Measurements from ENCODE around the gene HRCT1. TPM values are rescaled to one million over a fixed set of nuclear protein-coding genes. Genes with fewer than 3 reads are reported as not detected.

The HRCT1 gene
- total RNA-seq, 4 donors from 2014 or later: 0.59 to 10.1 (median 1.4) TPM; not detected in 1

DNA sequence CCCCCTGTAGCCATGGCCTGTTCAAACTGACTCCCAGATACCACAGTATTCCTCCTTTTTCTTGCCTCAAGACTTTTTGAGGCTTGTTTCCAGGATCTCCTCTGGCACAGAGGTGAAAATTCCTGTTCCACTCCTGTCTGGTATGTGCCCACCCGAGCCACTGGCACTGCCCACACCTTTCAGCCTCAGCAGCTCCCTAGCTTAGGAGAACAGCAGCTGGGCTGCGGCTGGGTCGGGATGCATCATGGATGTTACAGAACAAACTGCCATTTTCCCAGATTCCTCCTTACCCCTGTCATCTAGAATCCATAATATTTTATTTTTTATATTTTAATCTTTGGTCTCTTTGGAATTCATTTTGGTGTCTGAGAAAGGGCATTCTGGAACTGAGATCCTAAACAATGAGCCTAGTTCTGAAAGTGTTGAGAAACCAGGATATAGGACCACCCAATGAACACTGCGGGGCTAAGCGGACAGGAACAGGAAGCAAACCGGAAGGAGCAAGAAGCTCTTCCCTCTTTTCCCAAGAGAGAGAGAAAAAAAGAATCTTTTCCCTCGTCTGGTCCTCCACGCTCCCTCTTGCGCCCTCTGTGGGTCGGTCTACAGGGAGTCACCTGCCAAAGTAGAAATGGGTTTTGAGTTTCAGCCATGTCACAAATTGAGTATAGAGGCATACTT, 39.5 kb downstream of the HRCT1 start:
- no peaks in the 10 kb centered on the region for H3K36me3 ChIP-seq
- H3K4me3 ChIP-seq: peak overlapping the region; percentile 1 to 8
- no peaks in the 10 kb centered on the region for H3K9me3 ChIP-seq
- H3K4me1 ChIP-seq: peaks cover 0 to 4% of the 10 kb centered on the region in 2 donors
- H3K27me3 ChIP-seq: no peaks in the 10 kb centered on the region
- peak; percentile 87 to 88 for DNase-seq
- intact Hi-C loops (cut with DNase I; ENCODE audit: low total_unique reads): loop anchor here (5.0 kb wide), 1 partner anchor 43 kb away; no protein-coding TSS in a partner anchor
- TF ChIP-seq POLR2A (IDR thresholded peaks at IDR 0.05): no peak
- TF ChIP-seq, protein P1, sequence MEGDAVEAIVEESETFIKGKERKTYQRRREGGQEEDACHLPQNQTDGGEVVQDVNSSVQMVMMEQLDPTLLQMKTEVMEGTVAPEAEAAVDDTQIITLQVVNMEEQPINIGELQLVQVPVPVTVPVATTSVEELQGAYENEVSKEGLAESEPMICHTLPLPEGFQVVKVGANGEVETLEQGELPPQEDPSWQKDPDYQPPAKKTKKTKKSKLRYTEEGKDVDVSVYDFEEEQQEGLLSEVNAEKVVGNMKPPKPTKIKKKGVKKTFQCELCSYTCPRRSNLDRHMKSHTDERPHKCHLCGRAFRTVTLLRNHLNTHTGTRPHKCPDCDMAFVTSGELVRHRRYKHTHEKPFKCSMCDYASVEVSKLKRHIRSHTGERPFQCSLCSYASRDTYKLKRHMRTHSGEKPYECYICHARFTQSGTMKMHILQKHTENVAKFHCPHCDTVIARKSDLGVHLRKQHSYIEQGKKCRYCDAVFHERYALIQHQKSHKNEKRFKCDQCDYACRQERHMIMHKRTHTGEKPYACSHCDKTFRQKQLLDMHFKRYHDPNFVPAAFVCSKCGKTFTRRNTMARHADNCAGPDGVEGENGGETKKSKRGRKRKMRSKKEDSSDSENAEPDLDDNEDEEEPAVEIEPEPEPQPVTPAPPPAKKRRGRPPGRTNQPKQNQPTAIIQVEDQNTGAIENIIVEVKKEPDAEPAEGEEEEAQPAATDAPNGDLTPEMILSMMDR (IDR thresholded peaks at IDR 0.05): peak; percentile 83 to 91 (median 88)
- H3K27ac ChIP-seq: peak overlapping the region; percentile 6 to 35

DNA sequence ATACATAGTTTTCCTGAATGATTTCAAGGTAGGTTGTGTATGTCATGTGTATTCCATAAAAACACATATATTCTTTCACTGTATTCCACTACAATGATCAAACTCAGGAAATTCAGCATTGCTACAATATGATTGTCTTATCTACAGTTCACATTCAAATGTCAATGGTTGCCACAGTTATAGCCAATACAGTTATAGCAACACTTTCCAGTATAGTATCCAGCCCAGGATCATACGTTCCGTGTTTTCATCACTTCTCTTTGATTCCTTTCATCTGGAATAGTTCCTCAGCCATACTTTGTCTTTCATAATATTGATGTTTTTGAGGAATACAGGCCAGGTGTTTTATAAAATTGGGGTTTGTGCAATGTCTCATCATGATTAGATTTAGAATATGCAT, 42.4 kb downstream of the HRCT1 start:
- DNase-seq: no peak

DNA sequence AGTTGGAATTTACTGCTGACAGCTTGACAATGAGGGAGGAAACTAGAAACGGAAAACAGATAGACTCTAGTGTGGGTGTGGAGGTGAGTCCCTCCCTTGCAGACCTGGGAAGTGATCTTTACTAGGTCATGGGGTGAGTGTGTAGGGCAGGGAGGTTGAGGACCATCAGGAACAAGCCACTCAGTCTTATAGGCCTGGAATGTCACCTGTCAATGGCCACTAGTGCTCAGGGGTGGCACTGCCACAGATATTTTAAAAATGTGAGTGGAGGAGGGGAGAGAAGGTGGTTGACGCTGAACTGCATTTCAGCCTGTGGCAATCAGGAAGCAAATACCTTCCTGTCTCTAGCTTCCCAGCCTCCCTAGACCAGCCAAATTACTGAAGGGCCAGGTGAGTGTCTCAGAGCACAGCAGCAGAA, 42.9 kb downstream of the HRCT1 start:
- Histone ChIP-seq H3K36me3 (no peaks in the 10 kb centered on the region), H3K27ac (peak overlapping the region in 1 of 2 donors; percentile 35), H3K9me3 (no peaks in the 10 kb centered on the region), H3K4me1 (peaks cover 0 to 4% of the 10 kb centered on the region in 2 donors), H3K4me3 (no peak overlapping the region), H3K27me3 (no peaks in the 10 kb centered on the region)
- DNase-seq: no peak
- no peak for TF ChIP-seq POLR2A (IDR thresholded peaks at IDR 0.05)
- TF ChIP-seq, protein P1 (IDR thresholded peaks at IDR 0.05): no peak
- intact Hi-C loops (cut with DNase I; ENCODE audit: low total_unique reads): loop anchor here (5.0 kb wide), 1 partner anchor 47 kb away; no protein-coding TSS in a partner anchor

More for the DNA sequence above, 42.4 kb downstream of the HRCT1 start:
- Histone ChIP-seq H3K36me3 (no peaks in the 10 kb centered on the region), H3K27ac (peak overlapping the region in 1 of 2 donors; percentile 35), H3K4me3 (no peak overlapping the region), H3K4me1 (peaks cover 0 to 4% of the 10 kb centered on the region in 2 donors), H3K27me3 (no peaks in the 10 kb centered on the region), H3K9me3 (no peaks in the 10 kb centered on the region)
- TF ChIP-seq, protein P1 (IDR thresholded peaks at IDR 0.05): no peak
- TF ChIP-seq POLR2A (IDR thresholded peaks at IDR 0.05): no peak
- intact Hi-C loops (cut with DNase I; ENCODE audit: low total_unique reads): loop anchor here (5.0 kb wide), 1 partner anchor 46 kb away; no protein-coding TSS in a partner anchor

DNA sequence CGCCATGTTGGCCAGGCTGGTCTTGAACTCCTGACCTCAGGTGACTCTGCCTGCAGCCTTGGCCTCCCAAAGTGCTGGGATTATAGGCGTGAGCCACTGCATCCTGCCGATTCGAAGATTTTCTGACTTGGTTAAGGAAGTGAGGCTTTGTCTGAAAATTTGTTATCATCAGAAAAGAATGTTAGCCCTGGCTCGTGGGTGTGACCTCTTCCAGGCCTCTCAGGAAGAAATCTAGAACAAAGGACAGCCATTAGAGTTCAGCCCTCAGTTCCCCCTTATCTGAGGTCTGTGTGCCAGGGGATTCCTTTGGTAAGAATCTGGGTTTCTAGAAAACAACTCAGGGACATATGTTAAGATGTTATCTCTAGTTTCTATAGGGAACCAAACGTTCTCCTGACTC, 45.7 kb downstream of the HRCT1 start:
- Histone ChIP-seq H3K27me3 (no peaks in the 10 kb centered on the region), H3K9me3 (no peaks in the 10 kb centered on the region), H3K36me3 (no peaks in the 10 kb centered on the region), H3K4me3 (no peak overlapping the region), H3K4me1 (no peaks in the 10 kb centered on the region), H3K27ac (peak overlapping the region in 1 of 2 donors; percentile 23)
- intact Hi-C loops (cut with DNase I; ENCODE audit: low total_unique reads): no loop called here
- TF ChIP-seq, protein P1 (IDR thresholded peaks at IDR 0.05): no peak
- TF ChIP-seq POLR2A (IDR thresholded peaks at IDR 0.05): no peak
- no peak for DNase-seq

DNA sequence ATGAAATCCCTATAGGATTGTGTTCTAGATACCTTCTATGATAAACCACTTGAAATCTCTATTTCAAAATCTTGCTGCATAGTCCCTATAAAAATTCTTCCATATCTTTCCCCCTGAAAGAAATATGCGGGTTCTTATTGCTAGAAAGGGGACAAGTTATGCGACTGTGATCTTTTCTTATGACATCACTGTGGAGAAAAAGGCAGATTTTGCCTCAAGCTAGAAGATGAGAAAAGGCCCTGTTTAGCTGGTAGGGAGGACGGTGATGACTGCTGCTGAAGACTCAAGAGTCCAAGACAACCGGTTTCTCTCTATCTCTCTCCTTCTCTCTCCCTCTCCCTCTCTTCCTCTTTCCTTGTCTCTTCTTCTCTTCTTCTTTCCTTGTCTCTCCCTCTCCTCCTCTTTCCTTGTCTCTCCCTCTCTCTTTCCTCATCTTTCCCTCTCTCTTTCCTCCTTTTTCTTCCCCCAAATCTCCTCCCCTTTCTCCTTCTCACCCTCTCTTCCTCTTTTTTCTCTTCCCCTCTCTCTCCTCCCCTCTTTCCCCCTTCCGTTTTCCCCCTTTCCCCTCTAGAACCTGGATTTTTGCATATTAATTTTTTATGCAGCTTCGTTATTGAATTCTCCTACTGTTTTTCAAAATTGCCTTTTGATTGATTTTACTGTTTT, 46.7 kb downstream of the HRCT1 start:
- Histone ChIP-seq H3K4me1 (no peaks in the 10 kb centered on the region), H3K36me3 (no peaks in the 10 kb centered on the region), H3K27ac (no peak overlapping the region), H3K4me3 (no peak overlapping the region), H3K27me3 (no peaks in the 10 kb centered on the region), H3K9me3 (no peaks in the 10 kb centered on the region)
- no peak for DNase-seq
- TF ChIP-seq, protein P1 (IDR thresholded peaks at IDR 0.05): no peak
- TF ChIP-seq POLR2A (IDR thresholded peaks at IDR 0.05): no peak
- intact Hi-C loops (cut with DNase I; ENCODE audit: low total_unique reads): no loop called here

Measured in uterus (tissue), 4 donors.